Mucosa of rectum (tissue), 2 donors: Measurements from ENCODE around the gene NCKAP1.
"Not testable (repeated sequence)": the region's sequence is repeated elsewhere in the genome, so short reads cannot be mapped to it uniquely, and the experiment has no call there.

Source experiments
- H3K27ac ChIP-seq, 2 donors: one replicate each; pipeline ENCODE4 v1.7.0; 2013; ENCODE audit warnings: inconsistent platforms in 2 of 2, low read depth in 2 of 2, low read length in 2 of 2
- H3K27me3 ChIP-seq, 2 donors: one replicate each; pipeline ENCODE4 v1.7.0; 2013; ENCODE audit warnings: low read length in 2 of 2; ENCODE audit not compliant: control insufficient read depth in 2 of 2, insufficient read depth in 2 of 2
- H3K36me3 ChIP-seq, 2 donors: one replicate each; pipeline ENCODE4 v1.7.0; 2013; ENCODE audit warnings: low read length in 2 of 2; ENCODE audit not compliant: control insufficient read depth in 2 of 2, insufficient read depth in 2 of 2
- H3K4me1 ChIP-seq, 2 donors: one replicate each; pipeline ENCODE4 v1.7.0; 2013; ENCODE audit warnings: low read length in 2 of 2, mild to moderate bottlenecking in 1 of 2; ENCODE audit not compliant: control insufficient read depth in 2 of 2, insufficient read depth in 2 of 2
- H3K4me3 ChIP-seq, 2 donors: one replicate each; pipeline ENCODE4 v1.7.0; 2013; ENCODE audit warnings: low read length in 2 of 2
- H3K9ac ChIP-seq, 2 donors: one replicate each; pipeline ENCODE4 v1.7.0; 2013; ENCODE audit warnings: low read length in 2 of 2, low read depth in 1 of 2, mild to moderate bottlenecking in 1 of 2
- H3K9me3 ChIP-seq, 2 donors: one replicate each; pipeline ENCODE4 v1.7.0; 2013; ENCODE audit warnings: low read length in 2 of 2; ENCODE audit not compliant: control insufficient read depth in 2 of 2
- donor health status: healthy.
- donor health status: Normal muscosa, but diverticular disease.

The NCKAP1 gene

GRCh38 chr2:182973441-182974352 is 64.6 kb downstream of the NCKAP1 start:
- H3K4me3 ChIP-seq = no peak overlapping the region
- no peaks in the 10 kb centered on the region for H3K27me3 ChIP-seq
- peaks cover 10 to 13% of the 10 kb centered on the region in 2 donors for H3K36me3 ChIP-seq
- H3K27ac ChIP-seq = no peak overlapping the region
- no peaks in the 10 kb centered on the region for H3K4me1 ChIP-seq
- H3K9ac ChIP-seq = no peak overlapping the region
- no peaks in the 10 kb centered on the region for H3K9me3 ChIP-seq

- no peak overlapping the region for H3K27ac ChIP-seq
- H3K4me3 ChIP-seq = no peak overlapping the region
- peaks cover 12 to 25% of the 10 kb centered on the region in 2 donors for H3K36me3 ChIP-seq
- H3K27me3 ChIP-seq = no peaks in the 10 kb centered on the region
- H3K9ac ChIP-seq = no peak overlapping the region
- H3K9me3 ChIP-seq = no peaks in the 10 kb centered on the region
- no peaks in the 10 kb centered on the region for H3K4me1 ChIP-seq
Measured at GRCh38 chr2:182972548-182972942, 65.7 kb downstream of the NCKAP1 start.

- H3K36me3 ChIP-seq = peaks cover 9 to 22% of the 10 kb centered on the region in 2 donors
- H3K9me3 ChIP-seq = no peaks in the 10 kb centered on the region
- H3K4me3 ChIP-seq = no peak overlapping the region
- H3K4me1 ChIP-seq = no peaks in the 10 kb centered on the region
- H3K27ac ChIP-seq = no peak overlapping the region
- H3K9ac ChIP-seq = no peak overlapping the region
- H3K27me3 ChIP-seq = no peaks in the 10 kb centered on the region
Measured at GRCh38 chr2:182971820-182972547, 66.3 kb downstream of the NCKAP1 start.

GRCh38 chr2:182970486-182970885 is 67.8 kb downstream of the NCKAP1 start:
- Histone ChIP-seq H3K27ac (no peak overlapping the region), H3K9ac (no peak overlapping the region), H3K36me3 (peaks cover 9 to 19% of the 10 kb centered on the region in 2 donors), H3K4me1 (no peaks in the 10 kb centered on the region), H3K4me3 (no peak overlapping the region), H3K9me3 (no peaks in the 10 kb centered on the region), H3K27me3 (no peaks in the 10 kb centered on the region)

GRCh38 chr2:182968493-182968892 is 69.8 kb downstream of the NCKAP1 start:
- Histone ChIP-seq H3K27ac (no peak overlapping the region), H3K9ac (no peak overlapping the region), H3K27me3 (no peaks in the 10 kb centered on the region), H3K9me3 (no peaks in the 10 kb centered on the region), H3K36me3 (peaks cover 9 to 17% of the 10 kb centered on the region in 2 donors), H3K4me1 (no peaks in the 10 kb centered on the region), H3K4me3 (no peak overlapping the region)

- not testable (repeated sequence) for H3K4me1 ChIP-seq, H3K27ac ChIP-seq, H3K9ac ChIP-seq, H3K27me3 ChIP-seq, H3K9me3 ChIP-seq, H3K4me3 ChIP-seq
- H3K36me3 ChIP-seq = peaks cover 16% of the 10 kb centered on the region in 2 donors
Measured at GRCh38 chr2:182966356-182966755, 71.9 kb downstream of the NCKAP1 start.

- Histone ChIP-seq H3K4me3 (no peak overlapping the region), H3K4me1 (no peaks in the 10 kb centered on the region)
Measured at GRCh38 chr2:182962641-182963040, 75.6 kb downstream of the NCKAP1 start.

GRCh38 chr2:182960869-182961268 is 77.4 kb downstream of the NCKAP1 start:
- H3K36me3 ChIP-seq = peaks cover 8 to 14% of the 10 kb centered on the region in 2 donors

More at GRCh38 chr2:182962641-182963040, 75.6 kb downstream of the NCKAP1 start:
- Histone ChIP-seq H3K36me3 (peaks cover 6% of the 10 kb centered on the region in 2 donors), H3K27ac (no peak overlapping the region), H3K27me3 (no peaks in the 10 kb centered on the region), H3K9ac (no peak overlapping the region), H3K9me3 (no peaks in the 10 kb centered on the region)

GRCh38 chr2:182954789-182955188 is 83.5 kb downstream of the NCKAP1 start:
- H3K36me3 ChIP-seq = peaks cover 17 to 33% of the 10 kb centered on the region in 2 donors
- no peaks in the 10 kb centered on the region for H3K4me1 ChIP-seq
- no peak overlapping the region for H3K4me3 ChIP-seq
- no peak overlapping the region for H3K9ac ChIP-seq
- H3K27ac ChIP-seq = no peak overlapping the region
- no peaks in the 10 kb centered on the region for H3K27me3 ChIP-seq
- H3K9me3 ChIP-seq = no peaks in the 10 kb centered on the region

More at GRCh38 chr2:182960869-182961268, 77.4 kb downstream of the NCKAP1 start:
- not testable (repeated sequence) for H3K27me3 ChIP-seq, H3K4me1 ChIP-seq, H3K27ac ChIP-seq, H3K9me3 ChIP-seq, H3K9ac ChIP-seq, H3K4me3 ChIP-seq
